HG02938 (cell line): ENCODE measurements around the gene HOXD9.

ENCODE experiments used
- ATAC-seq: cut with Tn5 transposase; IDR thresholded peaks from one replicate; pipeline ENCODE4 v1.9.1; 2021; ENCODE audit warnings: mild to moderate bottlenecking, moderate library complexity; ENCODE audit not compliant: unreplicated experiment

The HOXD9 gene

GRCh38 chr2:176098366-176099158 is 24.0 kb upstream of the HOXD9 start:
- no peak for ATAC-seq

GRCh38 chr2:176099159-176099727 is 23.3 kb upstream of the HOXD9 start:
- no peak for ATAC-seq

- no peak for ATAC-seq
Measured at GRCh38 chr2:176099728-176100546, 22.6 kb upstream of the HOXD9 start, which contains the start of gene HOXD12. TSS of gene HOXD12 (plus strand) at chr2:176099795. CDS start at chr2:176099802, 7 bp downstream.

- no peak for ATAC-seq
Measured at GRCh38 chr2:176100547-176101140, 21.9 kb upstream of the HOXD9 start.

GRCh38 chr2:176101216-176101830 is 21.2 kb upstream of the HOXD9 start:
- no peak for ATAC-seq

GRCh38 chr2:176101842-176102241 is 20.7 kb upstream of the HOXD9 start:
- no peak for ATAC-seq

- no peak for ATAC-seq
Measured at GRCh38 chr2:176102309-176102866, 20.1 kb upstream of the HOXD9 start.

GRCh38 chr2:176103194-176103593 is 19.3 kb upstream of the HOXD9 start:
- ATAC-seq: no peak

GRCh38 chr2:176103742-176104315 is 18.7 kb upstream of the HOXD9 start:
- no peak for ATAC-seq

GRCh38 chr2:176104316-176105077 is 18.0 kb upstream of the HOXD9 start:
- ATAC-seq: no peak

- no peak for ATAC-seq
Measured at GRCh38 chr2:176105078-176105729, 17.3 kb upstream of the HOXD9 start.

GRCh38 chr2:176105730-176106580 is 16.6 kb upstream of the HOXD9 start:
- ATAC-seq: no peak

- ATAC-seq: no peak
Measured at GRCh38 chr2:176106581-176107539, 15.7 kb upstream of the HOXD9 start, which contains the start of gene HOXD11. TSS of gene HOXD11 (plus strand) at chr2:176107280. CDS start at chr2:176107356, 76 bp downstream.

- ATAC-seq: no peak
Measured at GRCh38 chr2:176107731-176108181, 14.8 kb upstream of the HOXD9 start.

- ATAC-seq: no peak
Measured at GRCh38 chr2:176109192-176109901, 13.2 kb upstream of the HOXD9 start.

- ATAC-seq: no peak
Measured at GRCh38 chr2:176109946-176110345, 12.6 kb upstream of the HOXD9 start.
